H1 (cell line): Measurements from ENCODE around the gene KPNA4. TPM values are rescaled to one million over a fixed set of nuclear protein-coding genes. Genes with fewer than 3 reads are reported as not detected.

Experiments used
- HDAC2 ChIP-seq, 2 experiments: fragments of 300-600 bp in 1 of 2; sonication (generic) in 1 of 2; IDR thresholded peaks; 2 replicates each; pipeline ENCODE4 v1.6.1; 2011 to 2012; ENCODE audit warnings: low read depth in 2 of 2, low read length in 2 of 2, mild to moderate bottlenecking in 2 of 2, moderate library complexity in 2 of 2, borderline replicate concordance in 1 of 2, inconsistent platforms in 1 of 2
- KDM5A ChIP-seq: fragments of 200-600 bp; IDR thresholded peaks from 2 replicates; pipeline ENCODE4 v1.7.1; 2012; ENCODE audit warnings: mild to moderate bottlenecking, low read length, inconsistent platforms, mixed read lengths
- RXRA ChIP-seq: IDR thresholded peaks from 2 replicates; pipeline ENCODE4 v1.6.1; 2011; ENCODE audit warnings: low read depth, mild to moderate bottlenecking, low read length, moderate library complexity; ENCODE audit not compliant: insufficient read depth
- polyA plus RNA-seq, 7 experiments: library from polyadenylated mRNA; depleted of rRNA in 3 of 7; stranded (reverse) in 5 of 7; unstranded in 2 of 7; fragments of >200 nt in 5 of 7; fragments of 200-250 nt in 2 of 7; gene quantifications; 1 replicate in 5 of 7; 2 replicates in 1 of 7; 4 replicates in 1 of 7; pipeline versions ENCODE4 v1.2.1 to v1.2.3, GENCODE V29; 2011 to 2013; ENCODE audit warnings: missing spikeins in 2 of 7, mixed read lengths in 2 of 7
- total RNA-seq: library from RNA; stranded (reverse); fragmentation: NEBNext Ultra II Directional; extraction: Animal tissue kit (Norgen Biotek cat#: 25700); gene quantifications from 2 replicates; pipeline ENCODE4 v1.2.1, GENCODE V29; 2021

The KPNA4 gene
- total and polyA plus RNA-seq, 2 of the 8 experiments (the other 6 are each of a cell fraction or from before 2014, with no cell fraction given), result 13.2 to 81.9 TPM

GRCh38 chr3:160482796-160483195 lies 82.6 kb downstream of the KPNA4 start (continued):
- no peak for TF ChIP-seq RXRA
- no peak for TF ChIP-seq KDM5A
- no peak for TF ChIP-seq HDAC2 (IDR thresholded peaks at IDR 0.05; ENCODE audit: borderline replicate concordance in 1 of 2, low read depth in 2 of 2, low read length in 2 of 2)
